ENCODE data around the gene RMI1. TPM values are rescaled to one million over a fixed set of nuclear protein-coding genes. Genes with fewer than 3 reads are reported as not detected.

The RMI1 gene
- 3.7 and 7.1 TPM in 2 replicates for total RNA-seq

DNA sequence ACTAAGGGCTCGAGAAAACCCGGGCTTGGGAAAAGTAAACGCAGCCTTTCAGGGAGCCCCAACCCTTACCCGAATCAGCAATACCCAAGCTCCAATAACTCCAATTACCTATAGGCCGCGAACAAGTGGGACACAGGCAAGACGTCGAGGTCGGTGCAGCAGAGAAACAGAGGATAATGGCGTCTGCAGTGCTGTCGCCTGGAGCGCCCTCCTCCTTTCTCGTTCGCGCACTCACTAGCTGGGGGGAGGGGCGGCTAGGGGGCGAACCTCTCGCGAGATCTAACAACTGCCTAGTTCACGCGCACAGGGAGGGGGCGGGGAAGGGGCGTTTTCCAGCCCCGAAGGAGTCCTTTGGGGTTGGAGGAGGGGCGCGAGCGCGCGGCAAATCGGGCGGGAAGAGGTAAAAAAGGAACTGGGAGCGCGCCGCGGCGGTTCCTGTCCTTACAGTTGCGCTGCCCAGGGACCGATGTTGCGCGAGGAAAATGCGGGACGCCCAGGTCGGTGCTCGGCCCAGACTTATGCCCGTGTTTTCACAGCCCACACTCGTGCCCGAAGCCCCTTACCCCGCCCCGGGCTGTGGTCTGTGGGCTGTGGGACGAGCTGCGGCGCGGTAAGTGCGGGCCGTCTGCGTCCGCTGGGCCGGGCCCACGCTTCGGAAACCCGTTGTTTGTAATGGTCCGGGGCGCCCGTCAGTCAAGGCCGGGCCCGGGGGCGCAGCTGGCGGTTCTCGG lies at the start of gene RMI1:
TSS of gene RMI1 (plus strand) at position 411 of the 731 bp plus-strand sequence. CDS start 20,182 bp downstream, outside the sequence.

GRCh38 chr9:83979812-83980394 lies 702 bp upstream of the RMI1 start, which contains the start of gene HNRNPK:
Gene HNRNPK (minus strand): TSS chr9:83980215. CDS start chr9:83978252, 1,963 bp downstream.

Other genes with a start within 250 kb of the RMI1 start
- 1.0 and 1.3 TPM in 2 replicates for gene GKAP1, start 163.0 kb upstream of the RMI1 start, total RNA-seq
- gene KIF27, start 59.4 kb upstream of the RMI1 start, total RNA-seq: 0.67 and 1.5 TPM in 2 replicates
- gene HNRNPK, start 590 bp upstream of the RMI1 start, total RNA-seq: 534 and 552 TPM in 2 replicates